ENCODE measurements around the gene ANKRD40.

GRCh38 chr17:50712641-50713040, 4.9 kb upstream of the ANKRD40 start:
- TF ChIP-seq CTCF (IDR thresholded peaks at IDR 0.05 in 8 of 11, conservative IDR thresholded peaks at IDR 0.05 in 3 of 11) = no peak
- no peak for TF ChIP-seq POLR2A (IDR thresholded peaks at IDR 0.05)
- no peak for TF ChIP-seq POLR2AphosphoS5 (IDR thresholded peaks at IDR 0.05)
